GM12878 (cell line): ENCODE measurements around the gene ASB15. TPM values are rescaled to one million over a fixed set of nuclear protein-coding genes. Genes with fewer than 3 reads are reported as not detected.

Source experiments
- ATAC-seq: fragments of 200-7000 bp; cut with Tn5 transposase; 3 replicates; pipeline ENCODE4 v1.9.1; 2020; ENCODE audit warnings: mild to moderate bottlenecking, moderate library complexity
- BruUV-seq: library from RNA; stranded (reverse); fragments of 400-500 nt; replicated peaks from 2 replicates; lab custom pipeline; 2021; lab: Mats Ljungman, UMichigan
- CTCF ChIA-PET: fragments of 300-600 bp; sonication (Branson Sonifier 250); formaldehyde crosslinking; extraction: SDS; loops from one replicate; lab custom pipeline; 2021; ENCODE audit warnings: inconsistent platforms; lab: Yijun Ruan, JAX
- POLR2A ChIA-PET: fragments of 350-600 bp; formaldehyde crosslinking; extraction: SDS; loops from one replicate; lab custom pipeline; 2021; ENCODE audit warnings: inconsistent platforms; lab: Charles Lee
- RAD21 ChIA-PET: fragments of 300-600 bp; sonication (Branson Sonifier 250); formaldehyde crosslinking; loops from one replicate; lab custom pipeline; 2023; ENCODE audit warnings: antibody characterized with exemption; ENCODE audit not compliant: unreplicated experiment; lab: Charles Lee
- SMC1A ChIA-PET: fragments of 300-600 bp; sonication (Branson Sonifier 250); formaldehyde crosslinking; loops from one replicate; lab custom pipeline; 2023; ENCODE audit not compliant: unreplicated experiment, uncharacterized antibody; lab: Charles Lee
- DNase-seq: peaks from one replicate; pipeline ENCODE4 v3.0.0-alpha.2; 2011; ENCODE audit warnings: low read depth, low spot score
- FAIRE-seq: peaks from 3 replicates; lab custom pipeline; 2011; peaks lifted over from hg19 to GRCh38; lab: Jason Lieb, UNC
- H2AFZ ChIP-seq: 2 replicates; pipeline ENCODE4 v1.6.0; 2011; ENCODE audit warnings: low read depth, low read length, control low read depth; ENCODE audit not compliant: control insufficient read depth
- H3K27ac ChIP-seq: 2 replicates; pipeline ENCODE4 v1.5.1; 2011; ENCODE audit warnings: control low read depth; ENCODE audit not compliant: control insufficient read depth, insufficient read depth
- H3K27me3 ChIP-seq, 2 experiments: replicated peaks in 1 of 2; 2 replicates each; pipeline versions ENCODE4 v1.6.0 to v1.6.1; 2011; ENCODE audit warnings: low read length in 1 of 2; ENCODE audit not compliant: control insufficient read depth in 2 of 2, insufficient read depth in 2 of 2
- H3K36me3 ChIP-seq, 2 experiments: 2 replicates each; pipeline ENCODE4 v1.5.1; 2011; ENCODE audit warnings: low read length in 1 of 2; ENCODE audit not compliant: control insufficient read depth in 2 of 2, insufficient read depth in 2 of 2
- H3K4me1 ChIP-seq: 2 replicates; pipeline ENCODE4 v1.6.1; 2011; ENCODE audit warnings: mild to moderate bottlenecking, low read length, moderate library complexity, mixed read lengths; ENCODE audit not compliant: control insufficient read depth, insufficient read depth
- H3K4me2 ChIP-seq: 2 replicates; pipeline ENCODE4 v1.6.0; 2011; ENCODE audit warnings: control low read depth; ENCODE audit not compliant: control insufficient read depth, insufficient read depth
- H3K4me3 ChIP-seq: fragments of 200-600 bp; sonication (generic); 2 replicates; pipeline ENCODE4 v1.5.1; 2016
- H3K79me2 ChIP-seq: 2 replicates; pipeline ENCODE4 v1.6.0; 2011; ENCODE audit warnings: low read length; ENCODE audit not compliant: control insufficient read depth, insufficient read depth
- H3K9ac ChIP-seq: 2 replicates; pipeline ENCODE4 v1.8.0; 2011; ENCODE audit warnings: low read length, control low read depth, mixed read lengths; ENCODE audit not compliant: control insufficient read depth, insufficient read depth
- H3K9me3 ChIP-seq: replicated peaks from 3 replicates; pipeline ENCODE4 v1.5.1; 2011; ENCODE audit warnings: mild to moderate bottlenecking, low read length; ENCODE audit not compliant: control insufficient read depth, insufficient read depth
- H4K20me1 ChIP-seq: 2 replicates; pipeline ENCODE4 v1.6.0; 2011; ENCODE audit not compliant: control insufficient read depth, insufficient read depth
- ATF7 ChIP-seq: fragments of 450-650 bp; IDR thresholded peaks from 2 replicates; pipeline ENCODE4 v1.6.1; 2016; ENCODE audit warnings: low read depth, mild to moderate bottlenecking
- DPF2 ChIP-seq: fragments of 450-650 bp; IDR thresholded peaks from 2 replicates; pipeline ENCODE4 v1.6.1; 2017; ENCODE audit warnings: mild to moderate bottlenecking
- JUNB ChIP-seq: IDR thresholded peaks from 2 replicates; pipeline ENCODE4 v1.6.1; 2016; ENCODE audit warnings: antibody characterized with exemption, mild to moderate bottlenecking
- JUND ChIP-seq: IDR thresholded peaks from 2 replicates; pipeline ENCODE4 v1.6.1; 2012; ENCODE audit warnings: low read depth, mild to moderate bottlenecking, low read length, improper control_type of control experiment, moderate library complexity
- MTA3 ChIP-seq: IDR thresholded peaks from 2 replicates; pipeline ENCODE4 v1.6.1; 2012; ENCODE audit warnings: low read length, inconsistent platforms, borderline replicate concordance
- NBN ChIP-seq: fragments of 450-650 bp; IDR thresholded peaks from 2 replicates; pipeline ENCODE4 v1.6.1; 2016
- NFYB ChIP-seq: IDR thresholded peaks from 2 replicates; pipeline ENCODE4 v1.6.1; 2011; ENCODE audit warnings: low read depth, mild to moderate bottlenecking, low read length, improper control_type of control experiment, moderate library complexity; ENCODE audit not compliant: insufficient read depth
- NRF1 ChIP-seq: conservative IDR thresholded peaks from 2 replicates; pipeline ENCODE4 v1.6.1; 2011; ENCODE audit warnings: mild to moderate bottlenecking, low read depth, low read length, improper control_type of control experiment
- PBX3 ChIP-seq: IDR thresholded peaks from 2 replicates; pipeline ENCODE4 v1.6.1; 2011; ENCODE audit warnings: mild to moderate bottlenecking, low read depth, low read length, moderate library complexity; ENCODE audit not compliant: insufficient replicate concordance
- POLR2AphosphoS5 ChIP-seq: IDR thresholded peaks from 2 replicates; pipeline ENCODE4 v1.6.1; 2011; ENCODE audit warnings: mild to moderate bottlenecking, low read length, inconsistent platforms
- RELA ChIP-seq: fragments of 450-650 bp; IDR thresholded peaks from 2 replicates; pipeline ENCODE4 v1.8.0; 2014; ENCODE audit warnings: borderline replicate concordance; ENCODE audit not compliant: partially characterized antibody
- REST ChIP-seq: IDR thresholded peaks from 2 replicates; pipeline ENCODE4 v1.6.1; 2012; ENCODE audit warnings: mild to moderate bottlenecking, low read depth, low read length
- SIX5 ChIP-seq: IDR thresholded peaks from 2 replicates; pipeline ENCODE4 v1.6.1; 2011; ENCODE audit warnings: mild to moderate bottlenecking, low read depth, low read length, moderate library complexity; ENCODE audit not compliant: severe bottlenecking
- SMARCA5 ChIP-seq: fragments of 450-650 bp; IDR thresholded peaks from 2 replicates; pipeline ENCODE4 v1.6.1; 2017; ENCODE audit warnings: mild to moderate bottlenecking
- SRF ChIP-seq, 2 experiments: IDR thresholded peaks; 2 replicates each; pipeline ENCODE4 v1.6.1; 2011; ENCODE audit warnings: low read depth in 2 of 2, low read length in 2 of 2, mild to moderate bottlenecking in 1 of 2, moderate library complexity in 1 of 2
- SUPT20H ChIP-seq: IDR thresholded peaks from 2 replicates; pipeline ENCODE4 v1.6.1; 2011; ENCODE audit warnings: low read depth, mild to moderate bottlenecking, low read length, moderate library complexity, borderline replicate concordance; ENCODE audit not compliant: control insufficient read depth
- ZNF207 ChIP-seq: fragments of 450-650 bp; IDR thresholded peaks from 2 replicates; pipeline ENCODE4 v1.6.1; 2014; ENCODE audit warnings: antibody characterized with exemption, mild to moderate bottlenecking, borderline replicate concordance
- ZNF622 ChIP-seq: fragments of 450-650 bp; IDR thresholded peaks from 2 replicates; pipeline ENCODE4 v1.6.1; 2017; ENCODE audit warnings: mild to moderate bottlenecking, inconsistent platforms
- in situ Hi-C: fragments of 300-500 bp; cut with MboI; formaldehyde crosslinking; loops from 9 replicates; pipeline ENCODE4 v1.14.3; 2018; ENCODE audit warnings: mixed read lengths
- intact Hi-C: fragments of 100-400 bp; cut with micrococcal nuclease; formaldehyde crosslinking; loops from one replicate; pipeline ENCODE4 v1.14.2; 2022; ENCODE audit not compliant: unreplicated experiment
- polyA plus RNA-seq, 11 experiments: library from polyadenylated mRNA; depleted of rRNA in 4 of 11; unstranded in 6 of 11; stranded (reverse) in 5 of 11; fragments of >200 nt; fragmentation: Nextera tagmentation in 4 of 11; fragmentation: Illumina TruSeq in 1 of 11; extraction: Ambion mirVana in 4 of 11; extraction: Trizol in 1 of 11; gene quantifications; 1 replicate in 1 of 11; 2 replicates in 10 of 11; pipeline versions ENCODE4 v1.2.1 to v1.2.3, GENCODE V29; 2011 to 2016; ENCODE audit warnings: inconsistent platforms in 2 of 11, missing spikeins in 2 of 11, low read depth in 1 of 11
- total RNA-seq, 4 experiments: library from RNA; depleted of rRNA in 3 of 4; stranded (reverse); fragments of >200 nt in 3 of 4; fragmentation: Illumina TruSeq in 1 of 4; extraction: Trizol in 1 of 4; gene quantifications; 2 replicates each; pipeline versions ENCODE4 v1.2.1 to v1.2.3, GENCODE V29; 2013 to 2021

ASB15 gene
- total and polyA plus RNA-seq, 10 of the 15 experiments (the other 5 are each of a cell fraction or from before 2014, with no cell fraction given) = not detected

- TF ChIP-seq NRF1 = no peak
- TF ChIP-seq ZNF207 = no peak
- TF ChIP-seq ZNF622 = no peak
- TF ChIP-seq REST = no peak
- TF ChIP-seq RELA = no peak
- no peak for TF ChIP-seq MTA3
- TF ChIP-seq SRF (IDR thresholded peaks at IDR 0.05; ENCODE audit: low read depth in 2 of 2, low read length in 2 of 2) = no peak
- TF ChIP-seq SUPT20H = no peak
- TF ChIP-seq SMARCA5 = no peak
- TF ChIP-seq, all 136 proteins: peak for 0
Observed at GRCh38 chr7:123553159-123553558, 48.5 kb upstream of the ASB15 start (continued).

GRCh38 chr7:123555484-123555883 is 46.1 kb upstream of the ASB15 start:
- TF ChIP-seq POLR2AphosphoS5 = no peak
- no peak for TF ChIP-seq NBN
- no peak for TF ChIP-seq SIX5
- TF ChIP-seq JUND = no peak
- no peak for TF ChIP-seq JUNB
- TF ChIP-seq NFYB = no peak
- TF ChIP-seq ATF7 = no peak
- TF ChIP-seq PBX3 = no peak
- no peak for TF ChIP-seq DPF2
- Histone ChIP-seq H3K4me2 (no peak overlapping the region), H3K79me2 (peaks cover 15% of the 10 kb centered on the region), H2AFZ (no peak overlapping the region), H3K36me3 (peaks cover 1 to 4% of the 10 kb centered on the region in 2 experiments; a peak in 3 of 4 replicates), H3K9me3 (no peaks in the 10 kb centered on the region; the same call in 2 of the 3 replicates), H3K4me3 (0 out of 2 replicates have a peak overlapping the region, but pooled peaks have one; percentile 90), H3K27ac (no peak overlapping the region), H3K4me1 (no peaks in the 10 kb centered on the region), H3K9ac (no peak overlapping the region), H3K27me3 (no peaks in the 10 kb centered on the region), H4K20me1 (no peaks in the 10 kb centered on the region)
- FAIRE-seq (no peak), ATAC-seq (no peak), DNase-seq (no peak)
- intact Hi-C loops (loop anchor here (10.0 kb wide), 1 partner anchor 1369 kb away; the partner anchor contains the start of gene POT1), in situ Hi-C loops (no loop called here)
- ChIA-PET SMC1A (no interaction called here), CTCF (interaction anchor here (3.0 kb wide), 1 partner anchor 20 kb away, joined by 10 read pairs; no protein-coding TSS in a partner anchor), POLR2A (interaction anchor here (1.1 kb wide), 1 partner anchor 17 kb away, joined by 3 read pairs; no protein-coding TSS in a partner anchor), RAD21 (no interaction called here)
- no TSS peak for BruUV-seq
